ENCODE measurements around the gene PFN4. TPM values are rescaled to one million over a fixed set of nuclear protein-coding genes. Genes with fewer than 3 reads are reported as not detected.
"Not testable (repeated sequence)": the region's sequence is repeated elsewhere in the genome, so short reads cannot be mapped to it uniquely, and the experiment has no call there.

The PFN4 gene
- total RNA-seq, 4 donors from 2014 or later = not detected

DNA sequence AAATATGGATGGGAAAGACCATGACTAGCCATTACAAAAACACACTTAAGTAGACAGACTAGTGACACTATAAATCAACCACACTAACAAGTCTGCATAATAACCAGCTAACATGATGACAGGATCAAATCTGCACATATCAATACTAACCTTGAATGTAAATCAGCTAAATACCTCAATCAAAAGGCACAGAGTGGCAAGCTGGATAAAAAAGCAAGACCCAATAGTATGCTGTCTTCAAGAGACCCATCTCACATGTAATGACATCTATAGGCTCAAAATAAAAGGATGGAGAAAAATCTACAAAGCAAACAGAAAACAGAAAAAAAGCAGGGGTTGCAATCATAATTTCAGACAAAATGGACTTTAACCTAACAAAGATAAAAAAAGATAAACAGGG is 16.3 kb downstream of the PFN4 start:
- H3K27me3 ChIP-seq = no peaks in the 10 kb centered on the region
- H3K9me3 ChIP-seq = no peaks in the 10 kb centered on the region
- intact Hi-C loops (cut with DNase I) = no loop called here
- no peak overlapping the region for H3K27ac ChIP-seq
- H3K4me3 ChIP-seq = no peak overlapping the region
- H3K36me3 ChIP-seq = no peaks in the 10 kb centered on the region
- no peak for DNase-seq
- TF ChIP-seq, protein P1, sequence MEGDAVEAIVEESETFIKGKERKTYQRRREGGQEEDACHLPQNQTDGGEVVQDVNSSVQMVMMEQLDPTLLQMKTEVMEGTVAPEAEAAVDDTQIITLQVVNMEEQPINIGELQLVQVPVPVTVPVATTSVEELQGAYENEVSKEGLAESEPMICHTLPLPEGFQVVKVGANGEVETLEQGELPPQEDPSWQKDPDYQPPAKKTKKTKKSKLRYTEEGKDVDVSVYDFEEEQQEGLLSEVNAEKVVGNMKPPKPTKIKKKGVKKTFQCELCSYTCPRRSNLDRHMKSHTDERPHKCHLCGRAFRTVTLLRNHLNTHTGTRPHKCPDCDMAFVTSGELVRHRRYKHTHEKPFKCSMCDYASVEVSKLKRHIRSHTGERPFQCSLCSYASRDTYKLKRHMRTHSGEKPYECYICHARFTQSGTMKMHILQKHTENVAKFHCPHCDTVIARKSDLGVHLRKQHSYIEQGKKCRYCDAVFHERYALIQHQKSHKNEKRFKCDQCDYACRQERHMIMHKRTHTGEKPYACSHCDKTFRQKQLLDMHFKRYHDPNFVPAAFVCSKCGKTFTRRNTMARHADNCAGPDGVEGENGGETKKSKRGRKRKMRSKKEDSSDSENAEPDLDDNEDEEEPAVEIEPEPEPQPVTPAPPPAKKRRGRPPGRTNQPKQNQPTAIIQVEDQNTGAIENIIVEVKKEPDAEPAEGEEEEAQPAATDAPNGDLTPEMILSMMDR (IDR thresholded peaks at IDR 0.05) = no peak
- TF ChIP-seq POLR2A (IDR thresholded peaks at IDR 0.05) = no peak
- peaks cover 0 to 11% (median 0%) of the 10 kb centered on the region in 3 donors for H3K4me1 ChIP-seq

DNA sequence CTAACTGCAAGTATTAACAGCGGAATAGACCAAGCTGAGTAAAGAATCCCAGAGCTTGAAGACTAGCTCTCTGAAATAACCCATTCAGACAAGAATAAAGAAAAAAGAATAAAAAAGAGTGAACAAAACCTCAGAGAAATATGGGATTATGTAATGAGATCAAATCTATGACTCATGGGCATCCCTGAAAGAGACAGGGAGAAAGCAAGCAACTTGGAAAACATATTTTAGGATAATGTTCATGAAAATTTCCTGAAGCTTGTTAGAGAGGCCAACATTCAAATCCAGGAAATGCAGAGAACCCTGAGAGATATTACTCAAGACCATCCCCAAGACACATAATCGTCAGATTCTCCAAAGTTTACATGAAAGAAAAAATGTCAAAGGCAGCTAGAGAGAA is 17.3 kb downstream of the PFN4 start:
- no peaks in the 10 kb centered on the region for H3K36me3 ChIP-seq
- no peak for DNase-seq
- WGBS, 2 donors = 44 to 50% methylated on average over 2 of the region's 2 CpGs
- no peak for TF ChIP-seq POLR2A (IDR thresholded peaks at IDR 0.05)
- TF ChIP-seq, protein P1 (IDR thresholded peaks at IDR 0.05) = no peak
- peaks cover 0 to 11% (median 0%) of the 10 kb centered on the region in 3 donors for H3K4me1 ChIP-seq
- no peak overlapping the region for H3K27ac ChIP-seq
- intact Hi-C loops (cut with DNase I) = no loop called here
- no peak overlapping the region for H3K4me3 ChIP-seq
- H3K27me3 ChIP-seq = no peaks in the 10 kb centered on the region
- H3K9me3 ChIP-seq = no peaks in the 10 kb centered on the region

DNA sequence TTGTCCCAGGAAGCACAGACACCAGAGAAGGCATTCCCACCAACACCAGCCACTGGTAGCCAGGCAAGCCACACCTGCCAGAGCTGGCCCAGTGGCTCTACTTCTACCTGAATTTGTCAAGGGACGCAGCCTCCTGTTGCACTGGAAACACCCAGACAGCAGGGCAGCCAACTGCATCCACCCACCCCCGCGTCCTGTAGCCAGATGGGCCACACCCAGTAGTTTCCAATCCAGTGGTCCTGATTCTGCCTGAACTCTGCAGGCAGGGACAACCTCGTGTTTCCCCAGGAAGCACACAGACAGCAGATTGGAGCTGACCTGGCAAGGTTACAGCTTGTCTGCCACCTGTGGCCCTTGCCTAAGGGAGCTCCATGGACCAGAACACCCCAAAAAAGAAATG is 18.2 kb downstream of the PFN4 start:
- no peak for DNase-seq
- TF ChIP-seq POLR2A (IDR thresholded peaks at IDR 0.05) = no peak
- intact Hi-C loops (cut with DNase I) = no loop called here
- peak overlapping the region in 2 of 4 donors; percentile 3 to 10 for H3K27ac ChIP-seq
- H3K4me3 ChIP-seq = no peak overlapping the region
- no CpG with 5 or more reads among the region's 4 CpGs for WGBS, 2 donors
- H3K9me3 ChIP-seq = no peaks in the 10 kb centered on the region
- H3K27me3 ChIP-seq = no peaks in the 10 kb centered on the region
- H3K36me3 ChIP-seq = no peaks in the 10 kb centered on the region
- peaks cover 0 to 11% (median 0%) of the 10 kb centered on the region in 3 donors for H3K4me1 ChIP-seq

DNA sequence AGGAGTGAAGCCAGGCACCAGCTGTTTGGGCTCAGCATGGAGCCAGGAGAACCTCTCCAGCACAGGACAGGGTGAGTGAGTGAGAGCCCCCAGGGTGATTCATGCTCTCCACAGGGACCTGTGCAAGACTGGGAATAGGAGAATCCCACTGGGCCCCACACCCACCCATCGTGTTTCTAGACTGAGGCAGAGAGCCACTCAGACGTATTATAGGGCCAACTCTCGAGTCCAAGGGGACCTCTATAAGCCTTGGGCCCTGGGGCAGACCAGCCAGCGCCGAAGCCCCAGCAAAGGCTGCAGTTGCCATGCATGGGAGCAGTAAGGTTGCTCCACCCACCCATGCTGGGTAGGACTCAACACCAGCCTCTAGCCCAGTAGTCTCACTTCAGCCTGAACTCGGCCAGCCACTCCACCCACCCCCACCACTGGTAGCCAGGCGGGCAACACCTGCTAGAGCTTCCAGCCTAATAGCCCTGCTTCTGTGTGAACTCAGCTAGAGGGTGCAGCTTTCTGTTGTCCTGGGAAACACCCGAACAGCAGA is 19.0 kb downstream of the PFN4 start:
- Histone ChIP-seq H3K36me3 (no peaks in the 10 kb centered on the region), H3K4me3 (no peak overlapping the region), H3K9me3 (no peaks in the 10 kb centered on the region), H3K27me3 (no peaks in the 10 kb centered on the region), H3K4me1 (peaks cover 0 to 11% (median 0%) of the 10 kb centered on the region in 3 donors), H3K27ac (peak overlapping the region in 1 of 4 donors; percentile 3)
- intact Hi-C loops (cut with DNase I) = no loop called here
- DNase-seq = no peak
- TF ChIP-seq, protein P1 (IDR thresholded peaks at IDR 0.05) = no peak
- TF ChIP-seq POLR2A (IDR thresholded peaks at IDR 0.05) = no peak
- WGBS, 2 donors = 90 to 93% methylated on average over 5 to 6 of the region's 8 CpGs

DNA sequence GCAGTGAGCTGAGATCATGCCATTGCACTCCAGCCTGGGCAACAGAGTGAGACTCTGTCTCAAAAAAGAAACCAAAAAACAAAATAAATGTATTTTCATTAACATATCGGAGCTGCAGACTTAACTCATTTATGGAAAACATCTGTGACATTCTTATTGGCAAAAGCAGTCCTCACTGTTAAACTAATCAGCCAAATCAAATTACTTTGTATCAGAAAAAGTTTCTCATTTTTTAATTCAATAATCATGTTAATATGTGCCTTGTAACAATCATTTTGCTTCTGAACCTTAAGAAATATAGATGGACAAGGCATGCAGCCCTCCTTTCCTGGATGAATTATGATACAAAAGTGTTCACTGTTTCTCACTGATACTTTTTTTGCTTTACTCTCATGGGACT is 20.5 kb downstream of the PFN4 start:
- no peaks in the 10 kb centered on the region for H3K36me3 ChIP-seq
- no peak overlapping the region for H3K27ac ChIP-seq
- peaks cover 0 to 11% (median 0%) of the 10 kb centered on the region in 3 donors for H3K4me1 ChIP-seq
- H3K4me3 ChIP-seq = no peak overlapping the region
- intact Hi-C loops (cut with DNase I) = no loop called here
- TF ChIP-seq, protein P1 (IDR thresholded peaks at IDR 0.05) = no peak
- no peak for TF ChIP-seq POLR2A (IDR thresholded peaks at IDR 0.05)
- no peak for DNase-seq
- no peaks in the 10 kb centered on the region for H3K9me3 ChIP-seq
- H3K27me3 ChIP-seq = no peaks in the 10 kb centered on the region
- 73 to 97% methylated on average over 1 of the region's 1 CpG for WGBS, 2 donors

DNA sequence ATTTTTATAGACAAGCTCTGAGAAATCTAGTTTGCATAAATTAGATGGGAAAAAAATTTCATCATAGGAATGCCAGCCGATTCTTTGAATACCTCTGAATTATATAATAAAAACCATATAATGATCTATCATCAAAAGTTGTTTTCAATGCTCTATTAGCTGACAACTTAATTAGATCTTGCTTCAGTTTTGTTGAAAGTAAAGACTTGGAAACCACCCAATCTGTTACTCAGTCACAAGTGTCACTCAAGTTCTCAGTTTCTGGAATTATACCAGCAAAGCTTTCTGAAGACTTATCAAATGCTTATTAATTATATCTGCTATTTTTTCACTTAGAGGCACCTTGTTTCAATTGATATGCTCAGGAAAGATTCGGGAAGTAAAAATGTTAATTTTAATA is 21.1 kb downstream of the PFN4 start:
- Histone ChIP-seq H3K4me1 (peaks cover 0 to 11% (median 0%) of the 10 kb centered on the region in 3 donors), H3K4me3 (no peak overlapping the region), H3K27ac (no peak overlapping the region), H3K27me3 (no peaks in the 10 kb centered on the region), H3K36me3 (no peaks in the 10 kb centered on the region), H3K9me3 (no peaks in the 10 kb centered on the region)
- intact Hi-C loops (cut with DNase I) = no loop called here
- WGBS, 2 donors = 81 to 88% methylated on average over 2 of the region's 2 CpGs
- no peak for TF ChIP-seq POLR2A (IDR thresholded peaks at IDR 0.05)
- TF ChIP-seq, protein P1 (IDR thresholded peaks at IDR 0.05) = no peak
- DNase-seq = no peak

DNA sequence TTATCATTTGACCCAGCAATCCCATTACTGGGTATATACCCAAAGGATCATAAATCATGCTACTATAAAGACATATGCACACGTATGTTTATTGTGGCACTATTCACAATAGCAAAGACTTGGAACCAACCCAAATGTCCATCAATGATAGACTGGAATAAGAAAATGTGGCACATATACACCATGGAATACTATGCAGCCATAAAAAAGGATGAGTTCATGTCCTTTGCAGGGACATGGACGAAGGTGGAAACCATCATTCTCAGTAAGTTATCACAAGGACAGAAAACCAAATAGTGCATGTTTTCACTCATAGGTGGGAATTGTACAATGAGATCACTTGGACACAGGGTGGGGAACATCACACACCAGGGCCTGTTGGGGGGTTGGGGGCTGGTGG is 22.4 kb downstream of the PFN4 start:
- H3K9me3 ChIP-seq; H3K27ac ChIP-seq; DNase-seq; H3K27me3 ChIP-seq; H3K4me3 ChIP-seq; H3K36me3 ChIP-seq; intact Hi-C loops (cut with DNase I): not testable (repeated sequence)
- 72 to 74% methylated on average over 2 of the region's 2 CpGs for WGBS, 2 donors
- H3K4me1 ChIP-seq = peaks cover 0 to 11% (median 0%) of the 10 kb centered on the region in 3 donors

DNA sequence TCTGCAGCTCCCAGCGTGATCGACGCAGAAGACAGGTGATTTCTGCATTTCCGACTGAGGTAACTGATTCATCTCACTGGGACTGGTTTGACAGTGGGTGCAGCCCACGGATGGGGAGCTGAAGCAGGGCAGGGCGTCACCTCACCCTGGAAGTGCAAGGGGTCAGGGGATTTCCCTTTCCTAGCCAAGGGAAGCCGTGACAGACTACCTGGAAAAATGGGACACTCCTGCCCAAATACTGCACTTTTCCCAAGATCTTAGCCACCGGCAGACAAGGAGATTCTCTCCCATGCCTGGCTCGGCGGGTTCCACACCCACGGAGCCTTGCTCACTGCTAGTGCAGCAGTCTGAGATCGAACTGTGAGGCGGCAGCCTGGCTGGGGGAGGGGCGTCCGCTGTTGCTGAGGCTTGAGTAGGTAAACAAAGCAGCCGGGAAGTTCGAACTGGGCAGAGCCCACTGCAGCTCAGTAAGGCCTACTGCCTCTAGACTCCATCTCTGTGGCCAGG is 27.9 kb downstream of the PFN4 start:
- H3K27me3 ChIP-seq; DNase-seq; H3K4me1 ChIP-seq; H3K27ac ChIP-seq; H3K4me3 ChIP-seq; intact Hi-C loops (cut with DNase I); H3K9me3 ChIP-seq: not testable (repeated sequence)
- peaks cover 0 to 18% (median 0%) of the 10 kb centered on the region in 3 donors for H3K36me3 ChIP-seq
- 80 to 97% methylated on average over 7 of the region's 17 CpGs for WGBS, 2 donors

Measured in esophagus squamous epithelium (tissue), 5 donors.